H9 (cell line): Measurements from ENCODE around the gene DCAF4L1. TPM values are rescaled to one million over a fixed set of nuclear protein-coding genes. Genes with fewer than 3 reads are reported as not detected.

ENCODE experiments used
- DNase-seq: peaks from one replicate; pipeline ENCODE4 v3.0.0-alpha.2; 2017
- H2AFZ ChIP-seq: one replicate; pipeline ENCODE4 v1.6.1; 2013; ENCODE audit warnings: mild to moderate bottlenecking, low read length, control low read depth, moderate library complexity
- H2AK5ac ChIP-seq: 2 replicates; pipeline ENCODE4 v1.6.1; 2013; ENCODE audit warnings: low read length, control low read depth, mixed read lengths; ENCODE audit not compliant: insufficient read length
- H2BK120ac ChIP-seq: one replicate; pipeline ENCODE4 v1.6.1; 2013; ENCODE audit warnings: low read depth, mild to moderate bottlenecking, low read length, control low read depth, inconsistent platforms; ENCODE audit not compliant: poor library complexity, severe bottlenecking
- H2BK12ac ChIP-seq: 2 replicates; pipeline ENCODE4 v1.6.1; 2013; ENCODE audit warnings: low read length, control low read depth, mixed read lengths, low read depth; ENCODE audit not compliant: insufficient read length
- H2BK15ac ChIP-seq: 2 replicates; pipeline ENCODE4 v1.6.1; 2013; ENCODE audit warnings: low read depth, low read length, control low read depth
- H2BK20ac ChIP-seq: one replicate; pipeline ENCODE4 v1.6.1; 2013; ENCODE audit warnings: low read depth, mild to moderate bottlenecking, low read length, control low read depth, inconsistent platforms; ENCODE audit not compliant: poor library complexity, severe bottlenecking
- H2BK5ac ChIP-seq: 2 replicates; pipeline ENCODE4 v1.6.1; 2013; ENCODE audit warnings: low read length, control low read depth, mixed read lengths; ENCODE audit not compliant: insufficient read length
- H3K14ac ChIP-seq: 2 replicates; pipeline ENCODE4 v1.6.1; 2013; ENCODE audit warnings: low read length, control low read depth; ENCODE audit not compliant: insufficient read depth
- H3K18ac ChIP-seq: 2 replicates; pipeline ENCODE4 v1.6.1; 2013; ENCODE audit warnings: low read depth, mild to moderate bottlenecking, mixed read lengths, low read length, control low read depth; ENCODE audit not compliant: insufficient read length
- H3K23ac ChIP-seq: 2 replicates; pipeline ENCODE4 v1.6.1; 2013; ENCODE audit warnings: low read length, control low read depth, mixed read lengths, low read depth; ENCODE audit not compliant: insufficient read length
- H3K23me2 ChIP-seq: 2 replicates; pipeline ENCODE4 v1.6.1; 2013; ENCODE audit warnings: low read depth, mild to moderate bottlenecking, mixed read lengths, low read length, control low read depth; ENCODE audit not compliant: insufficient read length, poor library complexity, severe bottlenecking
- H3K27ac ChIP-seq: 2 replicates; pipeline ENCODE4 v1.5.1; 2013; ENCODE audit warnings: low read length, control low read depth, mixed read lengths, low read depth; ENCODE audit not compliant: insufficient read length
- H3K27me3 ChIP-seq: 2 replicates; pipeline ENCODE4 v1.6.1; 2013; ENCODE audit warnings: low read length, control low read depth, inconsistent platforms; ENCODE audit not compliant: insufficient read depth
- H3K4ac ChIP-seq: 2 replicates; pipeline ENCODE4 v1.6.1; 2013; ENCODE audit warnings: low read depth, mild to moderate bottlenecking, control low read depth, inconsistent platforms, low read length, moderate library complexity
- H3K4me1 ChIP-seq: 2 replicates; pipeline ENCODE4 v1.6.1; 2013; ENCODE audit warnings: low read length, control low read depth, inconsistent platforms; ENCODE audit not compliant: insufficient read depth
- H3K4me2 ChIP-seq: 2 replicates; pipeline ENCODE4 v1.6.1; 2013; ENCODE audit warnings: low read length, control low read depth, mixed read lengths; ENCODE audit not compliant: insufficient read length, insufficient read depth
- H3K56ac ChIP-seq: 2 replicates; pipeline ENCODE4 v1.6.1; 2013; ENCODE audit warnings: low read depth, mild to moderate bottlenecking, mixed read lengths, low read length, control low read depth; ENCODE audit not compliant: insufficient read length
- H3K79me1 ChIP-seq: 2 replicates; pipeline ENCODE4 v1.6.1; 2013; ENCODE audit warnings: low read depth, mild to moderate bottlenecking, moderate library complexity, low read length, control low read depth, inconsistent platforms; ENCODE audit not compliant: insufficient read depth, poor library complexity, severe bottlenecking
- H3K79me2 ChIP-seq: 2 replicates; pipeline ENCODE4 v1.6.1; 2013; ENCODE audit warnings: low read length, control low read depth, inconsistent platforms; ENCODE audit not compliant: insufficient read depth
- H3K9ac ChIP-seq: 2 replicates; pipeline ENCODE4 v1.6.1; 2013; ENCODE audit warnings: low read length, control low read depth, mixed read lengths; ENCODE audit not compliant: insufficient read length; ENCODE audit errors: extremely low read depth
- H3K9me3 ChIP-seq: one replicate; pipeline ENCODE4 v1.6.1; 2013; ENCODE audit warnings: low read depth, low read length, inconsistent platforms; ENCODE audit not compliant: control insufficient read depth
- H3T11ph ChIP-seq: one replicate; pipeline ENCODE4 v1.6.1; 2013; ENCODE audit warnings: mild to moderate bottlenecking, low read length, control low read depth, inconsistent platforms
- H4K20me1 ChIP-seq: one replicate; pipeline ENCODE4 v1.6.1; 2013; ENCODE audit not compliant: control insufficient read depth, insufficient read length, insufficient read depth
- H4K5ac ChIP-seq: 2 replicates; pipeline ENCODE4 v1.6.1; 2013; ENCODE audit warnings: low read depth, mild to moderate bottlenecking, mixed read lengths, low read length, control low read depth; ENCODE audit not compliant: insufficient read length
- H4K8ac ChIP-seq: replicated peaks from 2 replicates; pipeline ENCODE4 v1.6.1; 2013; ENCODE audit warnings: low read length, control low read depth, mixed read lengths, low read depth; ENCODE audit not compliant: insufficient read length
- H4K91ac ChIP-seq: 2 replicates; pipeline ENCODE4 v1.6.1; 2013; ENCODE audit warnings: low read depth, mild to moderate bottlenecking, moderate library complexity, mixed read lengths, low read length, control low read depth; ENCODE audit not compliant: insufficient read length
- H3K27ac Mint-ChIP-seq, 3 experiments: 2 replicates in 2 of 3; 3 replicates in 1 of 3; pipeline ENCODE4 v1.8.0; 2020 to 2021; ENCODE audit warnings: mixed read lengths in 3 of 3, mild to moderate bottlenecking in 1 of 3, moderate library complexity in 1 of 3
- H3K27me3 Mint-ChIP-seq: 2 replicates; pipeline ENCODE4 v1.8.0; 2021; ENCODE audit warnings: low read depth, mild to moderate bottlenecking, moderate library complexity, mixed read lengths
- H3K36me3 Mint-ChIP-seq, 3 experiments: 2 replicates in 2 of 3; 3 replicates in 1 of 3; pipeline ENCODE4 v1.8.0; 2020 to 2021; ENCODE audit warnings: low read depth in 3 of 3, mixed read lengths in 3 of 3; ENCODE audit not compliant: insufficient read depth in 1 of 3
- H3K4me1 Mint-ChIP-seq, 2 experiments: 2 replicates each; pipeline ENCODE4 v1.8.0; 2020; ENCODE audit warnings: mixed read lengths in 2 of 2
- H3K4me3 Mint-ChIP-seq, 2 experiments: 2 replicates in 1 of 2; 3 replicates in 1 of 2; pipeline ENCODE4 v1.8.0; 2020 to 2021; ENCODE audit warnings: mild to moderate bottlenecking in 2 of 2, mixed read lengths in 2 of 2, moderate library complexity in 1 of 2
- H3K9me3 Mint-ChIP-seq, 2 experiments: 2 replicates in 1 of 2; 3 replicates in 1 of 2; pipeline ENCODE4 v1.8.0; 2020; ENCODE audit warnings: mild to moderate bottlenecking in 2 of 2, mixed read lengths in 2 of 2, moderate library complexity in 1 of 2
- CTCF ChIP-seq: fragments of 200-600 bp; sonication (generic); conservative IDR thresholded peaks from 3 replicates; pipeline ENCODE4 v1.8.0; 2021; ENCODE audit warnings: antibody characterized with exemption, mild to moderate bottlenecking
- WGBS: extraction: QIAGEN DNeasy Blood & Tissue Kit; methylation state at CpG from one replicate; pipeline ENCODE4 v1.1.7; 2013; ENCODE audit warnings: missing lambda C conversion rate, low lambda C conversion rate, mixed read lengths; ENCODE audit not compliant: insufficient read length; ENCODE audit errors: extremely low coverage; 5-methylcytosine and 5-hydroxymethylcytosine counted together
- total RNA-seq: library from RNA; stranded (reverse); gene quantifications from 2 replicates; pipeline ENCODE4 v1.2.1, GENCODE V29; 2021

The DCAF4L1 gene
- total RNA-seq, 1 experiment from 2014 or later: 0.07 TPM

- H3K27ac Mint-ChIP-seq: peak overlapping the region in 1 of 3 experiments; percentile 57; a peak in 1 of 7 replicates
- Histone ChIP-seq H3K79me1 (no peaks in the 10 kb centered on the region), H3T11ph (no peak overlapping the region), H4K91ac (no peak overlapping the region), H2BK15ac (no peak overlapping the region), H3K4ac (no peak overlapping the region), H3K56ac (no peak overlapping the region), H2AFZ (no peak overlapping the region), H3K23ac (no peak overlapping the region), H3K4me2 (no peak overlapping the region), H2BK12ac (no peak overlapping the region), H4K20me1 (no peaks in the 10 kb centered on the region), H4K8ac (no peak overlapping the region), H2BK5ac (no peak overlapping the region), H3K14ac (no peak overlapping the region), H3K27me3 (no peaks in the 10 kb centered on the region), H4K5ac (no peak overlapping the region), H3K27ac (no peak overlapping the region), H3K23me2 (no peaks in the 10 kb centered on the region), H3K9ac (no peak overlapping the region), H3K79me2 (no peaks in the 10 kb centered on the region; the same call in 1 of the 2 replicates), H2BK120ac (no peak overlapping the region), H2AK5ac (no peak overlapping the region), H3K18ac (no peak overlapping the region), H2BK20ac (no peak overlapping the region), H3K9me3 (no peaks in the 10 kb centered on the region), H3K4me1 (no peaks in the 10 kb centered on the region)
- H3K4me1 Mint-ChIP-seq: no peaks in the 10 kb centered on the region
- TF ChIP-seq CTCF: no peak
- no CpG with 5 or more reads among the region's 2 CpGs for WGBS
- no peak for DNase-seq
- H3K4me3 Mint-ChIP-seq: no peak overlapping the region
- H3K27me3 Mint-ChIP-seq: no peaks in the 10 kb centered on the region
- no peaks in the 10 kb centered on the region for H3K9me3 Mint-ChIP-seq
- peaks cover 0 to 8% (median 6%) of the 10 kb centered on the region in 3 experiments; a peak in 5 of 7 replicates for H3K36me3 Mint-ChIP-seq
These were observed 33.9 kb downstream of the DCAF4L1 start for GRCh38 chr4:42015438-42015837.
